IMR-90 (cell line): ENCODE results near the gene PLAC9.

Experiments used
- CTCF ChIP-seq: conservative IDR thresholded peaks from 2 replicates; pipeline ENCODE4 v1.5.1; 2012; ENCODE audit warnings: mild to moderate bottlenecking, low read depth, low read length, improper control_type of control experiment
- RCOR1 ChIP-seq: IDR thresholded peaks from 2 replicates; pipeline ENCODE4 v1.6.1; 2012; ENCODE audit warnings: mild to moderate bottlenecking, low read length, improper control_type of control experiment; ENCODE audit not compliant: insufficient replicate concordance
- RFX5 ChIP-seq: IDR thresholded peaks from 2 replicates; pipeline ENCODE4 v1.8.0; 2012; ENCODE audit warnings: low read depth, mild to moderate bottlenecking, low read length, moderate library complexity
- SMC3 ChIP-seq: fragments of 150-350 bp; IDR thresholded peaks from 2 replicates; pipeline ENCODE4 v1.6.1; 2016; ENCODE audit warnings: low read depth, mild to moderate bottlenecking, antibody characterized with exemption, low read length, moderate library complexity

GRCh38 chr10:80104066-80104926 lies 28.2 kb upstream of the PLAC9 start:
- TF ChIP-seq CTCF (no peak), RFX5 (no peak), RCOR1 (no peak), SMC3 (no peak)
